Hepatocyte (in vitro differentiated cells): ENCODE measurements around the gene CHST8. TPM values are rescaled to one million over a fixed set of nuclear protein-coding genes. Genes with fewer than 3 reads are reported as not detected.

Source experiments
- DNase-seq: peaks from one replicate; pipeline ENCODE4 v3.0.0-alpha.2; 2016; ENCODE audit warnings: low spot score
- H2AFZ ChIP-seq: fragments of 200-600 bp; sonication (generic); 2 replicates; pipeline ENCODE4 v1.6.0; 2016; ENCODE audit warnings: antibody characterized with exemption, mild to moderate bottlenecking
- H3K27ac ChIP-seq: fragments of 200-600 bp; sonication (generic); 2 replicates; pipeline ENCODE4 v1.5.1; 2016; ENCODE audit warnings: mild to moderate bottlenecking
- H3K27me3 ChIP-seq: fragments of 200-600 bp; sonication (generic); 2 replicates; pipeline ENCODE4 v1.6.1; 2016
- H3K36me3 ChIP-seq: fragments of 200-600 bp; sonication (generic); replicated peaks from 2 replicates; pipeline ENCODE4 v1.5.1; 2016; ENCODE audit warnings: low read depth; ENCODE audit not compliant: insufficient read depth
- H3K4me1 ChIP-seq: fragments of 200-600 bp; sonication (generic); 2 replicates; pipeline ENCODE4 v1.5.1; 2016; ENCODE audit warnings: mild to moderate bottlenecking, moderate library complexity; ENCODE audit not compliant: insufficient read depth
- H3K4me2 ChIP-seq: fragments of 200-600 bp; sonication (generic); 2 replicates; pipeline ENCODE4 v1.6.0; 2016
- H3K4me3 ChIP-seq: fragments of 200-600 bp; sonication (generic); 2 replicates; pipeline ENCODE4 v1.5.1; 2016; ENCODE audit warnings: mild to moderate bottlenecking
- H3K79me2 ChIP-seq: fragments of 200-600 bp; sonication (generic); 2 replicates; pipeline ENCODE4 v1.6.0; 2017; ENCODE audit warnings: mild to moderate bottlenecking
- H3K9me2 ChIP-seq: fragments of 200-600 bp; sonication (generic); replicated peaks from 2 replicates; pipeline ENCODE4 v1.6.0; 2017; ENCODE audit warnings: mild to moderate bottlenecking; ENCODE audit not compliant: insufficient read depth
- H3K9me3 ChIP-seq: fragments of 200-600 bp; sonication (generic); 2 replicates; pipeline ENCODE4 v1.5.1; 2016; ENCODE audit warnings: low read depth, mild to moderate bottlenecking
- H4K20me1 ChIP-seq: fragments of 200-600 bp; sonication (generic); 2 replicates; pipeline ENCODE4 v1.6.0; 2016; ENCODE audit warnings: mild to moderate bottlenecking; ENCODE audit not compliant: insufficient read depth, poor library complexity, severe bottlenecking
- EZH2 ChIP-seq: fragments of 200-600 bp; sonication (generic); IDR thresholded peaks from 2 replicates; pipeline ENCODE4 v1.6.1; 2016; ENCODE audit warnings: antibody characterized with exemption, mild to moderate bottlenecking, borderline replicate concordance
- EZH2phosphoT487 ChIP-seq: fragments of 200-600 bp; sonication (generic); IDR thresholded peaks from one replicate; pipeline ENCODE4 v1.6.1; 2018; ENCODE audit warnings: antibody characterized with exemption, mild to moderate bottlenecking, low read depth, moderate library complexity; ENCODE audit not compliant: unreplicated experiment, severe bottlenecking
- WGBS: methylation state at CpG from one replicate; pipeline ENCODE4 v1.1.6; 2016; ENCODE audit warnings: low lambda C conversion rate; ENCODE audit errors: missing lambda C conversion rate; 5-methylcytosine and 5-hydroxymethylcytosine counted together
- polyA plus RNA-seq: library from polyadenylated mRNA; unstranded; fragments of >200 nt; fragmentation: Nextera tagmentation; extraction: Ambion mirVana; gene quantifications from 2 replicates; pipeline ENCODE4 v1.2.1, GENCODE V29; 2016
- total RNA-seq: library from RNA; depleted of rRNA; stranded (reverse); fragments of >200 nt; gene quantifications from 2 replicates; pipeline ENCODE4 v1.2.3, GENCODE V29; 2014
- TF ChIP-seq, protein P1 (sequence below): fragments of 200-600 bp; sonication (generic); IDR thresholded peaks from 2 replicates; pipeline ENCODE4 v1.5.1; 2016; ENCODE audit warnings: antibody characterized with exemption, mild to moderate bottlenecking; ENCODE audit not compliant: poor library complexity

CHST8 gene
- total and polyA plus RNA-seq, 2 experiments from 2014 or later, result 0.07 to 0.89 TPM

DNA sequence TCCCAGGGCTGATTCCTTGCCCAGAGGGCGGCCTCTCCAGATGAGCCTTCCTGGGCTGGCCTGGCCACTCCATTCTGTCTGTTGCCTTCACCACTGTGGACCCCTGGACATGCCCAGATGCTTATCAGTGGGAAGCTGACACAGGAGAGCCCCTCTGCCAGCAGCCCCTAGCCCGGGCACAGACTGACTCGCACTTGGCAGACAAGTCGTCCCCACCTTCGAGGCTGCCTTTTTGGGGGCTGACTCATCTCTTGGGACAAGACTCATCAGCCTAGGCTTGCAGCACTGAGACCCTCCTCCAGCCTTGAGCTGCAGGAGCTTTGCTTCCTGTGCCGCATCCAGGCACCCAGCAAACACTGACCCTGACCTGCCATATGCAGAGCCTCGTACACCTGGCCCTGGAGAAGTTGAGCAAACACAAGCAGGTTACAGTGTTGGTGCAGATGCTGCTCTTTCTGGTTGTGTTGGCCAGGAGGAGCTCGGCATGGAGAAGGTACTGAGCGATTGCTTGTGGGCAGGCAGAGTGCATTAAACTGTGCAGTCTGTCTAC, 8.1 kb downstream of the CHST8 start:
- no peak for DNase-seq
- WGBS, result 82% methylated on average over 9 of the region's 9 CpGs

DNA sequence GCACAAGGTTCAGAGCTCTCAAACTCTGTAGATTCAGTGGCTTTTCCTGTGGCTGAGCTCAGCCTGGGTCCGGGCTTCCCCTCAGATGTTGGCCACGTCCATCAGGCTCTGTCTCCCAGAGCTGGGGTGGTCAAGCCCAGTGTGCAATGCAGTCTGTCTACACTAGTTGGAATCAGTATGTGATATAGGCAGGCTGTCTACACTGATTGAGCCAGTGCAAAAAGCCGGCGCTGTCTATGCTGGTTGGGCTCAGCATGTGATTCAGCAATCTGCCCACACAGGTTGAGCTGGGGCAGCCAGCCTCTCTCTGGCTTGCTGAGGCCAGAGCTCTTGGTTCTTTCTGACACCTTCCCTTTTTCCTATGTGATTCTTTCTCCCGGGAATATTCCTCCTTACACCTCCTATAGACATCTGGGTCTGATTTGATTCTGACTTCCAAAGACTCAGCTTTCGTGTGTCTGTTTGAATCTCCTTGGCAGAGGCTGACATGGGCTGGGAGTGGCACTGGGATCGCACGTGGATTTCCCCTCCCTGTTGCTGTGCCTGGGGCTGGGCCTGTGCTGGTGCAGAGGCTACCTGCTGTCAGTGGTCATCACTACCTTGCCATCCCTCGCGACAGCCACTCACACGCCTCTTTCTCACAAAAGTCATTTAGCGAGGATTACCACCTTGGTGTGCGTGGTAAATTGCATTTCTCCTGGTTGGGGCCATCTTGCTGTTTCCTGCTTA, 9.3 kb downstream of the CHST8 start:
- no peaks in the 10 kb centered on the region for H3K79me2 ChIP-seq
- no peaks in the 10 kb centered on the region for H3K9me2 ChIP-seq
- 74% methylated on average over 13 of the region's 13 CpGs for WGBS
- H4K20me1 ChIP-seq, result no peaks in the 10 kb centered on the region
- TF ChIP-seq EZH2, result no peak
- TF ChIP-seq, protein P1, sequence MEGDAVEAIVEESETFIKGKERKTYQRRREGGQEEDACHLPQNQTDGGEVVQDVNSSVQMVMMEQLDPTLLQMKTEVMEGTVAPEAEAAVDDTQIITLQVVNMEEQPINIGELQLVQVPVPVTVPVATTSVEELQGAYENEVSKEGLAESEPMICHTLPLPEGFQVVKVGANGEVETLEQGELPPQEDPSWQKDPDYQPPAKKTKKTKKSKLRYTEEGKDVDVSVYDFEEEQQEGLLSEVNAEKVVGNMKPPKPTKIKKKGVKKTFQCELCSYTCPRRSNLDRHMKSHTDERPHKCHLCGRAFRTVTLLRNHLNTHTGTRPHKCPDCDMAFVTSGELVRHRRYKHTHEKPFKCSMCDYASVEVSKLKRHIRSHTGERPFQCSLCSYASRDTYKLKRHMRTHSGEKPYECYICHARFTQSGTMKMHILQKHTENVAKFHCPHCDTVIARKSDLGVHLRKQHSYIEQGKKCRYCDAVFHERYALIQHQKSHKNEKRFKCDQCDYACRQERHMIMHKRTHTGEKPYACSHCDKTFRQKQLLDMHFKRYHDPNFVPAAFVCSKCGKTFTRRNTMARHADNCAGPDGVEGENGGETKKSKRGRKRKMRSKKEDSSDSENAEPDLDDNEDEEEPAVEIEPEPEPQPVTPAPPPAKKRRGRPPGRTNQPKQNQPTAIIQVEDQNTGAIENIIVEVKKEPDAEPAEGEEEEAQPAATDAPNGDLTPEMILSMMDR, result no peak
- no peak for TF ChIP-seq EZH2phosphoT487
- H3K27me3 ChIP-seq, result peaks cover 12% of the 10 kb centered on the region
- no peak overlapping the region for H3K4me3 ChIP-seq
- no peak for DNase-seq
- H3K27ac ChIP-seq, result no peak overlapping the region
- H3K9me3 ChIP-seq, result no peaks in the 10 kb centered on the region
- H3K36me3 ChIP-seq, result no peaks in the 10 kb centered on the region
- H3K4me2 ChIP-seq, result no peak overlapping the region
- no peak overlapping the region for H2AFZ ChIP-seq
- no peaks in the 10 kb centered on the region for H3K4me1 ChIP-seq

More for the DNA sequence above, 8.1 kb downstream of the CHST8 start:
- Histone ChIP-seq H3K4me3 (no peak overlapping the region), H4K20me1 (no peaks in the 10 kb centered on the region), H3K9me2 (no peaks in the 10 kb centered on the region), H3K36me3 (no peaks in the 10 kb centered on the region), H2AFZ (no peak overlapping the region), H3K4me1 (no peaks in the 10 kb centered on the region), H3K4me2 (no peak overlapping the region), H3K79me2 (no peaks in the 10 kb centered on the region), H3K27ac (no peak overlapping the region), H3K9me3 (no peaks in the 10 kb centered on the region), H3K27me3 (peaks cover 24% of the 10 kb centered on the region)
- no peak for TF ChIP-seq EZH2phosphoT487
- TF ChIP-seq EZH2, result no peak
- TF ChIP-seq, protein P1, result no peak

DNA sequence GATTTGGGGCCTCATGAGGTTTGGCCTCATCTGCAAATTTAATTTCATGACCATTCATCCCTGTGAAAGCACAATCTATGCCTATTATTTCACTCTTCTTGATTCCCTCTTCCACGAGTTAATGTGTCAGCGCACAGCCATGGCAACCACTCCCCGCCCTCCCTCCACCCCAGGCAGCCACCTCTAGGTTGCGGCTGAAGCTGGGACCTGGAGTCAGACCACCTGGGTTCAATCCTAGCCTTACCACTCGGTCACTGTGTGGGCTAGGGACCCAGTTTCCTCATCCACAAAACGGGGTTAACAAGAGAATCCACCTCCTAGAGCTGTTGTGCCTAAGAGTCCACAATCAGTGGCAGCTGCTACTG, 9.8 kb downstream of the CHST8 start:
- no peaks in the 10 kb centered on the region for H3K9me2 ChIP-seq
- no peak overlapping the region for H3K27ac ChIP-seq
- no peak overlapping the region for H3K4me3 ChIP-seq
- H4K20me1 ChIP-seq, result no peaks in the 10 kb centered on the region
- H3K79me2 ChIP-seq, result no peaks in the 10 kb centered on the region
- no peak for DNase-seq
- H2AFZ ChIP-seq, result no peak overlapping the region
- 69% methylated on average over 6 of the region's 6 CpGs for WGBS
- TF ChIP-seq EZH2phosphoT487 (no peak), EZH2 (no peak)
- TF ChIP-seq, protein P1, result no peak
- H3K4me1 ChIP-seq, result no peaks in the 10 kb centered on the region
- peaks cover 7% of the 10 kb centered on the region for H3K27me3 ChIP-seq
- no peaks in the 10 kb centered on the region for H3K36me3 ChIP-seq
- H3K9me3 ChIP-seq, result no peaks in the 10 kb centered on the region
- H3K4me2 ChIP-seq, result no peak overlapping the region
